Measurements from ENCODE around the gene ASB10.
A peak's percentile ranks its signal among the peaks of the same experiment; 100 is the strongest.

ASB10 gene

DNA sequence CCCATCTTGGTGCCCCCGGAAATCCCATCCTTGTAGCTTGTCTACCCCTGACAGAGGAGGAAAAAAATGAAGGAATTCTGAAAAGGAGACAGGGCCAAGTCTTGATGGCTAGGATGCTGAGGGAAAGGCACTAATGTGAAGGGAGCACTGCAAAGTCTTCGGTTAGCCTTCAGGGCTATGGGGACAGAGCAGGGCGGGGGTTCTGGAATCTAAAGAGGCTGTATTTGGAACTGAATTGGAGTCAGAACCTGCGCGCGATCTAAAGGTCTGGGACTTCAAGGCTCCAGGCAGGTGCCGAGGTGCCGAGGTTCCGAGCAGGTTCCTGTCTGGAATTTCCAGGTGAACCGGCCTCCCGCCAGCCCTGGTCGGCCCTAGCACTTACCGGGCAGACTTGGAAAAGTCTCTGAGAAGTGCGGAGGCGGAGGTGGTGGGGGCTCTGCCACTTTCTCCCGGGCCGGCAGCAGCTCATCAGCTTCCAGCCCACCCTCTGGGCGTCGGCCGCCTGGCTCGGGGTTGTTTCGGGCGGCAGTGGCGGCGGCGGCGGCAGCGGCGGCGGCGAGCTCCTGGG, 20.3 kb downstream of the ASB10 start:
- DNase-seq (ENCODE audit: low spot score) = no peak

DNA sequence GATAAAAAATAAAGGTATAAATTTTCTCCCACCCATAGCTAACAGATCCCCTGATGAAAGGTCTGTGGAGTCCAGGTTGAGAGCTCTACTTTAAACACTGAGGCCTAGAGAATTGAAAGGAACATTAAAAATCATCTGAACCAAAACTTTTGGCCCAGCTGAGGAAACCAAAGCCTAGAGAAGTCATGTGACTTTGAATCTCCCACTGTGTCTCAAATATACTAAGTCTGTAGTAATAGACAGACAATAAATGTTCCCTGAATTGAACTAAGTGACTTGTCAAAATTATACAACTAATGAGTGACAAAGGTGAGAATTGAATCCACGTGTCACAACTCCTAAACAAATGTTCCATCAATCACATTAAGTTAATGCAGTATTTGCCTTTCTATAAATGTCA, 25.3 kb downstream of the ASB10 start:
- no peak for DNase-seq (ENCODE audit: low spot score)

DNA sequence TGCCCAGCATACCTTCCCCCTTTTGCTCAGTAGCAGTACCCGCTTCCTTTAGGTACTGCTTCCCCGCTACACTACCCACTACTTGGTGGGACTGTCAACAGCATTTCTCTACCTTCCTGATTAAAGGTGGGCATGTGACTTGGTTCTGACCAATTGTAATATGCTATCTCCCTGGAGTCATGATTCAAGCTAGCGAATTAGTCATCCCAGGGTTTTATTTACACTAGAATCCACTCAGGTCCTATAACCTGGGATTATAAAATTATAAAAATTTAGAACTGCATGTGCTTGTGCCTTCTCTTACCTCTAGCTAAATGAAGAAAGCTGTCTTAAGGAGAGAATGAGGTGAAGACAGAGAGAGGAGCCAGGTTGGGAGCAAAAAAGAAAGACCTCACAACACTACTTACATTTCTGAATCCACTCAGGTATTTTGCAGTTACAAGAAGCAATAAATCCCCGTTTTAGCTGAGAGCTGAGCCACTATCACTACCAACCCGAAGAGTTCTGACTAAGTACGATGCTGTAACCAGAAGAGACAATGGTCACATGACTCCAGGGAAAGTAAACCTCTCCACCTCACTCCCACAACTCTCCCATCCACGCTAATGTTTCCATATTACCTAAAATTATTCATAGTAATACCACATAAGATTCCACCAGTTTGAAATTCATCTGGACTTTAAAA, 29.3 kb downstream of the ASB10 start:
- no peak for DNase-seq (ENCODE audit: low spot score)

DNA sequence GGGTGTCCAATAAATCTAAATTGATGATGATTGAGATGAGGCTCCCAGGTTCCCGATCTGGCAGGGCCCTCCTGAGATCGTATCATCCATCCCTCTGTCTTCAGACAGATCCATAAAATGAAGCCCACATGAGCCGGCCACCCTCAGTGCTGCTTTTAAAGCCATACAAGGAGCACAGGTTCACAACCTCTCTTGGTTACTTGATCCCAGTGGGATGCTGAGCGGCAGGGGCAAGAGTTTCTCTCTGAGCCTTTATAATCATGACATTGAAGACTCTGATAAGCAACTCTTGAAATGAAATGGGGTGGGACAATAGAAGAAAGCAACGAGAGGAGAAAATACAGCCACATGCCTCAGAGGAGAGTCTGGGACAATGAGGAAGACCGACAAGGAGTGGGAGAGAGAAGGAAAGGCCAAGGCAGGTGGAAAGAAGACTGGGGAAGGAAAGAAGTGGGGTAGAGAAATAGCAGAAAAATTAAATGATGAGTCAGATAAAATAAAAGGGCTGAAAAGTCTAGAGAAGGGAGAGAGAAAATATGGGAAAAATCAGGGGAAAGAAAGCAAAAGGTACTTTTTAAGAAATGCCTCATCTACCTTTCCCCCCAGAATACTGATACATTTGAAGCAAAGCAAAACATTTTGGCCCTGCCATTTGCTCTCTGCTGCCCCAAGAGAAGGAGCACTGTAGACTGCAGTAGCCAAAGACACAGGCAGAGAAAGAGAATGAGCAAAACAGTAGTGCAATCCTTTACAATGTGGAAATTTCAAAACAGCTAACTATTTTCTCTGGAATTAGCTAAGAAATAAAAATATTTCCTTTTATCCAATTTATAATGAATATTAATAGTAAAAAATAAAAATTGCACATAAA, 34.2 kb downstream of the ASB10 start:
- DNase-seq (ENCODE audit: low spot score) = no peak

DNA sequence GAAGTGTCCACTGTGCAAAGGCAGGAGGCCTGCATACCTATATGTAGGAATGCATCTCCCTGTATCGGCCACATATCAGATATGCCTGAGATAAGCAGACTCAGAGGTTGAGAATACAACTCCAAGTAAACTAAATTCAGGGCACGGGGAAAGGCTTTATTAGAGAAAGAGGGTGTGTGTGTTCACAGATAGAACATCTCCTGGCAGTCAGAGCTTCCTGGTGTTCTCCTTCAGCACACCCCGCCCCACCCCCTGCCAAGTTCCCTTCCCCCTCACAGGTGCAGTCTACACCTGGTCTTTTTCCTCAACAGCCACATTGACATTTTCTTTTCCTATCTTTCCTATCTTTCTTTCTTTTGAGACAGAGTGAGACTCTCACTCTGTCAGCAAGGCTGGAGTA, 36.7 kb downstream of the ASB10 start:
- DNase-seq (ENCODE audit: low spot score) = no peak

DNA sequence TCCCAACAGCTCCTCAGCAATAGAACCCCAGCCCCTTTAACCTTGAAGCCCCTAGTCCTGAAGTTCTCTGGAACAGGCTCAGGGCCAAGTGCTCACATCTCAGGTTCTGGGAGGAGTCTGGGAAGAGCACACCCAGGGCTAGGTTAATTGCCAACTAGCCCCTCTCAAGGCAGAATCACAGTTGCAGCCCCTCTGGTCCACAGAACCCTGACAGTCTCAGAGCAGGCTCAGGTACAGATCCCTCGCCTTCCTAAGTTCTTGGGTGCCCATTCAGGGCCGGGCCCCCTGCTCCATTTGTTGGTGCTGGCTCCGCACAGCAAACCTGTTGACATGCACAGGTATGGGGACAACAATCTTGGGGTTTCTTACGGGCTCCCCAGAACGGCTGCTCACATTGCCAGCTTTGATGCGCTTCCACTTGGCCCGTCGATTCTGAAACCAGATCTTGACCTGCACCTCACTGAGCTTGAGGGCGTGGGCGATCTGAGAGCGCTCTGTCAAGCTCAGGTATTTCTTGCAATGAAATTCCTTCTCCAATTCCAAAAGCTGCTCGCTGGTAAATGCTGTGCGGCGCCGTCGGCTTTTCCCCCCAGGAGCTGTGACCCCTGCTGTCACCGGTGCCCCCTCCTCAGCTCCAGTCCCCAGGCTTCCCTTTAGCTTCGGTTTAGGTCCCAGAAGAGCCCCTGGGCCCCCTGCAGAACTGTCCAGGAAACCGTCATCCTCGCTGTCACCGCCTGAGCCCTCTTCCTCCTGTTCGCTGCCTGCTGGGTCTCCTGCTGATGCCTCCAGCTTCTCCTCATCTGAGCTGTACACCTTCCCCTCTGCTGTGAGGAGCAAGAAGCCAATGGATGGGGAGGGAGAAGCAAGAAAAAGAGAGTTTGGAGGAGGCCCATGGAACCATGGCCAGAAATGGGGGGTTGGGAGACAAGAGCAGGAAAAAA, 38.5 kb downstream of the ASB10 start:
- DNase-seq (ENCODE audit: low spot score) = no peak

DNA sequence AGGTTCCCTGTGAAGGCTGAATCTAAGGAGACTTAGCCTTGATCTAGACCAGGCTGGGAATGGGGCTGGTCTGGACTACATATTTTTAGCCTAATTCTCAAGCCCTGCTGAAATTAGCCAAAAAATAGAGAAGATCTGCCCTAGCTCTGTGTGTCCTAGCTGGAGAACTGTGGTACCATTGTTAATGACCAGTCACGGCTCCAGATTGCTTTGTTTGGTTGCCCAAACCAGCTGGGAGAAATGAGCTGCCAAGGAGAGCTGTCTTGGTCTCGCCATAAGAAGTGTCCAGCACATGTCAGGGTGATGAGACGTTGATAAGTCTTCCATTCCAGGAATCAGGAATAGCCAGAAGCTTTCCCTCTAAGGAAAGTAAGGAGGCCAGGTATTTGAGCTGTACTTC, 40.3 kb downstream of the ASB10 start:
- DNase-seq (ENCODE audit: low spot score) = no peak

DNA sequence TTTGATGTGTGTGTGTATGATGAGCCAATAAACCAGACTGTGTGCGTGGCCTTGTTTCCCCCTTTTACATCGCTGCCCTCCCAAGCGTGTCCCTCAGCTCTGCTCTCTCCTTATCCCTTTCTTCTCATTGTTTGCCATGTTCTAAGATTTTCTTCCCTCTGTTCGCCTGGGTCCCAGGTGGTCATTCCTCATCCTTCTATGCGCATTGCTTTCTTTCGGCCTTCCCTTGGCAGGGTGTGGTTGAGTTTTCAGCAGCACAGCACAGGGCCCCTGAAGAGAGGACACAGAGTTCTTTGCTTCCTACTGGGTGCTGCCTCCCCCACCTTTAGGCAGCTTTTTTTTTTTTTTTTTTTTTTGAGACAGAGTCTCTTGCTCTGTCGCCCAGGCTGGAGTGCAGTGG, 42.7 kb downstream of the ASB10 start:
- no peak for DNase-seq (ENCODE audit: low spot score)

DNA sequence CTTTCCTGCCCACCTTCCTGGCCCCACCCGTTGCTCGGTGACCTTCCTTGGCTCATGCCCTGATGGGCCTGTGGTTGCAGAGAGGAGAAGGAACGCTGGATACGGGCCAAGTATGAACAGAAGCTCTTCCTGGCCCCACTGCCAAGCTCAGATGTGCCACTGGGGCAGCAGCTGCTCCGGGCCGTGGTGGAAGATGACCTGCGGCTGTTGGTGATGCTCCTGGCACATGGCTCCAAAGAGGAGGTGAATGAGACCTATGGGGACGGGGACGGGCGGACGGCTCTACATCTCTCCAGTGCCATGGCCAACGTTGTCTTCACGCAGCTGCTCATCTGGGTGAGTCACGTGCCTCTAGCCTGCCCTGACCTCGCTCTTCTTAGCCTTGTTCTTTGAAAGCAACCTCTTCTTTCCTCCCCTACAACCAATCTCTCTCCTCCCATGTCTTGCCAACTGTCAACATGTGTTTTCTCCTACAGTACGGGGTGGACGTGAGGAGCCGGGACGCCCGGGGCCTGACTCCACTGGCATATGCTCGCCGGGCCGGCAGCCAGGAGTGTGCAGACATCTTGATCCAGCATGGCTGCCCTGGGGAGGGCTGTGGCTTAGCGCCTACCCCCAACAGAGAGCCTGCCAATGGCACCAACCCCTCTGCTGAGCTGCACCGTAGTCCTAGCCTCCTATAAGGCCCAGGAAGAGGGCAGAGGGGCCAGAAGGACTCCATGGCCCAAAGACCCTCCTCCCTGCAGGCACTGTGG, 43.6 kb downstream of the ASB10 start:
- no peak for DNase-seq (ENCODE audit: low spot score)

DNA sequence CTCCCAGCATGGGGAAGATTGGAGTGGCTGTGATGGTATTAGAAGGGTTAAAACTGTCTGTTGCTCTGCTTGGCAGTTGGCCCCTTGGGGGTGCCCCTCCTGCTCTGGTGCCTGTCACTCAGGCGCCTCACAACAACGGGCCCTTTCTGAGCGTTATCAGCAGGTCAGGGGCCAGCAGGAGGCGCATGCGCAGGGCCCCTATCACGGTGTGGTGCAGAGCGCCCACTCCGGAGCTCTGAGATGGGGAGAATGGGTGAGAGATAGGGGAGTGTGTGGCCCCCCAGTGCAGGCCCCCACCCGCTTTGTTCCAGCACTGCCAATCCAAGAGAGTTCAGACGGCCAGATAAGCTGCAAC, 44.4 kb downstream of the ASB10 start:
- no peak for DNase-seq (ENCODE audit: low spot score)

DNA sequence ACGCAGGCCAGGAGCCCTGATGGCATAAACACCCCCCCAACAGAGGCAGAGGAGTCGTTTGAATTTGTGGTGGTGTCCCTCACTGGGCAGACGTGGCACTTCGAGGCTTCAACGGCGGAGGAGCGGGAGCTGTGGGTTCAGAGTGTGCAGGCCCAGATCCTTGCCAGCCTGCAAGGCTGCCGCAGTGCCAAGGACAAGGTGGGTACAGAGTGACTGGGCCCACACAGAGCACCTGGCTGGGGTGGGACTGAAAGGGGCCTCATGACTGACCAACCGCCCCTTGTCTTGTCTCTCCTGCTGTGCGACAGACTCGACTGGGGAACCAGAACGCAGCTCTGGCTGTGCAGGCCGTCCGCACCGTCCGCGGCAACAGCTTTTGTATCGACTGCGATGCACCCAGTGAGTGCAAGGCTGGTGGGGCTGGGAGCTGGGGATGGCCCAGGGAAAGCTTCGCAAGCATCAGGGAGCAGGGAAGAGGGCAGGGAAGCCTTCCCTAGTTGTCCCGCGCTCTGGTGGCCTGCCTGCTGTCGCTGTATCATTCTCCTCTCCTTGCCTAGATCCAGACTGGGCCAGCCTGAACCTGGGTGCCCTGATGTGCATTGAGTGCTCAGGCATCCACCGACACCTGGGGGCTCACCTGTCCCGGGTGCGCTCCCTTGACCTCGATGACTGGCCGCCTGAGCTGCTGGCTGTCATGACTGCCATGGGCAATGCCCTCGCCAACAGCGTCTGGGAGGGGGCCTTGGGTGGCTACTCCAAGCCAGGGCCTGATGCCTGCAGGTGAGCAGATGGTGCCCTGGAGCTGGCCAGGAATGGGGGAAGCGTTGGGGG, 45.0 kb downstream of the ASB10 start:
- DNase-seq (ENCODE audit: low spot score) = no peak

DNA sequence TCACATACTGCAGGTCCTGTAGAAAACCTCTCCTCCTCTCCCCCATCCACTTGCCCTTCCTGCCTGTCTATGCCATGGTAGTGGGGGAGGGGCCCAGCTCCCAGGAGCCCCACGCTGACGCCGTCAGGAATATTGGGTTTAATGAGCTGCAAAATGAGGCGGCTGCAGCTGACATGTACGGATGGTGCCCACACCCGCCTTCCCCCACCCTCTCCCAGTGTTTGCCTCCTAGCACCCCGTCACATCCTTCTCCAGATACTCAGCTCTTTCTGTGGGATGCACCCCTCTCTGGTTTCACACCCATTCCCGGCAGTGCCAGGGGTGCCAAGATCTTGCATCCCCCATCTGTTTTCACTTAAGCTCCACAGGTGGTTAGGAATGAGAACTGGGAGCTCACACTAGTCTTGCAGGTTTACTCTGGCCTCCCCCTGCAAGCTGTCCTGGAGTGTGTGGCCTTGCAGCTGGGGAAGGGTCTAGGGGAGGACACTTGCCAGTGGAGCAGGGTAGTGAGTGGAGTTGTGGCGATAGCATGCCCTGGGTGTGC, 45.7 kb downstream of the ASB10 start:
- DNase-seq (ENCODE audit: low spot score) = no peak

DNA sequence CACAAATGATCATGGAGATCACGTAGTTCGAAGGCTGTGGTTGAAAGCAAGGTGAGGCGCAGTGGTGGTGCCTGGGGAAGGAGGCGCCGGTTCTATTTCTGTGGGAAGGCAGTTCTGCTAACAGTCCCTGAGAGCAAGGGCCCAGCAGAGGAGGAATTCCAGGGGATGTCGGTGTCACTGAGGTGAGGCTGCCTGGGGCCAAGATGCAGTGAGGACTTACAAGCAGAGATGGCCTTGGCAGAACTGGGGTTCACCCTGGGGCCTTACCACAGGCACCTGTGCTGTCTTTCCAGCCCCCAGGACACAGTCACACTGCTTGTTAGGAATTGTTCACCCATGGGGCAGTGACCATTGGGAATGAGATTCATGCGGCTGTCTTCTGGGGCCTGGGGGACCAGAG, 46.2 kb downstream of the ASB10 start:
- no peak for DNase-seq (ENCODE audit: low spot score)

DNA sequence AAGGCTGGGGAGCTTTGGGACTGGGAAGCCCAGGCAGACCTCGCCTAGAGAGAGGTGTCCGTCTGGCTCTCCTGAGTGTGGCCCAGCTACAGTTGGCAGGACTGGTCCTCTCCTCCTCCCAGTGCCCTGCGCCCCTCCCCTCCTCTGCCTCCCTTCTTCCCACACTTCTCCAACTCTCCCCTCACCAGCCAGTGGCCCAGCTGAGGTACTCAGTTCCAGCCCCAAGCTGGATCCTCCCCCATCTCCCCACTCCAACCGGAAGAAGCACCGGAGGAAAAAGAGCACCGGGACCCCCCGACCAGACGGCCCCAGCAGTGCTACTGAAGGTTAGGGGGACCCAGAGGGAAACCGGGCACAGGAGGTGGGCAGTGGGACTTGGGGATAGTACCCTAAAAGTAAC, 47.3 kb downstream of the ASB10 start:
- no peak for DNase-seq (ENCODE audit: low spot score)

DNA sequence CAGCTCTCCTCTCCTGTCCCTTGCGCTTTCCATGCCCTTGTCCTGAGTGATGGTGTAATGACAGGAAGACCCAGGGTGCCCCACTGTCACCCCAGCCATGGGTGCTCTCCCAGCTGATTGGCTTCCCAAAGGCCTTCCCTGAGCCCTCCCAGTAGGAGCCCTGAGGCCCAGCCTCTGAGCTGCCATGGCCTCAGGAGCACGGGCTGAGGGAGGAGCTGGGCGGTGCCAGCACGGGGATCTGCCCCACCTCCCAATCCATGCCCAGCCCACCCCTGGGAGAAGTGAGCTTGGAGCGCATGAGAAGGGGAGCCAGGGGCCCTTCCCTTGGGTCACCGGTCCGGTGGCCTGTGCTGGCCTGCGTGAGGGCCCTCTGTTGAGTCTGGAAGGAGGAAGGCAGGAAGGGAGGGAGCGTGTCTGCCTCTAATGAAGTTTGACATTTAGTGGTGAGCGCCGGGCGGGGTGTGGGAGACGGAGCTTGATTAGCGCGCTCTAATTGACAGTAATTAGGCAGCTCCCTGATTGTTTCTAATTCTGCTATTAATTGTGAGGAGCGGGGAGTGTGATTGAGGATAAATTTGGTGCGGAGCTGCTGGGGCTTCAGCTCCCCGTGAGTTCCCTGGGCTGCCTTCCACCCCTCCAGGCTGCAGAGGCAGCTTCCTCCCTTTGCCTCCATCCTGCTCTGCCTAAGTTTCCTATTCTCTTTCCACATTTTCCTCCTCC, 47.8 kb downstream of the ASB10 start:
- DNase-seq (ENCODE audit: low spot score) = peak; percentile 62

DNA sequence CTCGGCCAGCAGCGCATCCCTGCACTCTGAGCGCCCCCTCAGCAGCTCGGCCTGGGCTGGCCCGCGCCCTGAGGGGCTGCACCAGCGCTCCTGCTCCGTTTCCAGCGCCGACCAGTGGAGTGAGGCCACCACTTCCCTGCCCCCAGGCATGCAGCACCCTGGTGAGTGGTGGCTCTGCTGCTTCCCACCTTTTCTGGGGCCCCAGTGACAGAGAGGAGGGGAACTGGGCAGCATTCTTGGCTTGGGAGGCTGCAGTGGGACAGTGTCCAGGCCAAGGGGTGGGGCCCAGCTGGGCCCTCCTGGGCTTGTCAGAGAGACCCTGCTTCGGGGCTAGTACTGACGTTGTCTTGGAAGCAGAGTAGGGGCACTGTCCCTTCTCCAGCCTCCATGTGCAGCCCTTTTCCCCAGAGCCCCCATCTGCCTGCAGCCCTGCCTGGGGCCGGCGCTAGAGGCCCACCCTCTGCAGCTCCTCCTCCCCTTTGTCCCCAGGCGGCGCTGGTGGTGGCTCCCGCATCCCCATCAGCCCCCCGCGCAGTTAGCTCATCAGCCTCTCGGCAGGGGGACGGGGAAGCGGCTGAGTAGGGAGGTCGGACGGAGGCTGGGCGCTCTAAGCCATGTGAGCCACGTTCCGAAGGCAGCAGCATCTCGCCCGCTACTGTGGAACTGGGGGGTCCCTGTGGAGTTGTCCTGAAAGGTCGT, 48.7 kb downstream of the ASB10 start:
- peak; percentile 82 for DNase-seq (ENCODE audit: low spot score)

DNA sequence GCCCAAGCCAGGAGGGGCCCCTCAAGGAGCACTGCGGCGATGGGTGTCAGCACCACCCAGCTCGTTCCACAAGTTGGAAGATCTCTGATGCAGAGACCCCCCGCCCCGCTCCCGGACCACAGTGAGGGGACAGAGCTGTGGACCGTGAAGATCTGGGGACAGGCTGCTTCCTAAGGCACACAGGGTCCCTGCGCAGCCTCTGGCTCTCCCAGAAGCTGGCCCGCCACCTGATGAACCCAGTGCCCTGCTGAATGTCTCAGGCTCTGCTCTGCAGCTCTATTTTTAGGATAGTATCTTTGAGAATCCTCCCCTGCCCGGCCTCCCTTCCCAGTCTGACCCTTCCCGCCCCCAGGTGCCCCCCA, 49.3 kb downstream of the ASB10 start:
- no peak for DNase-seq (ENCODE audit: low spot score)

DNA sequence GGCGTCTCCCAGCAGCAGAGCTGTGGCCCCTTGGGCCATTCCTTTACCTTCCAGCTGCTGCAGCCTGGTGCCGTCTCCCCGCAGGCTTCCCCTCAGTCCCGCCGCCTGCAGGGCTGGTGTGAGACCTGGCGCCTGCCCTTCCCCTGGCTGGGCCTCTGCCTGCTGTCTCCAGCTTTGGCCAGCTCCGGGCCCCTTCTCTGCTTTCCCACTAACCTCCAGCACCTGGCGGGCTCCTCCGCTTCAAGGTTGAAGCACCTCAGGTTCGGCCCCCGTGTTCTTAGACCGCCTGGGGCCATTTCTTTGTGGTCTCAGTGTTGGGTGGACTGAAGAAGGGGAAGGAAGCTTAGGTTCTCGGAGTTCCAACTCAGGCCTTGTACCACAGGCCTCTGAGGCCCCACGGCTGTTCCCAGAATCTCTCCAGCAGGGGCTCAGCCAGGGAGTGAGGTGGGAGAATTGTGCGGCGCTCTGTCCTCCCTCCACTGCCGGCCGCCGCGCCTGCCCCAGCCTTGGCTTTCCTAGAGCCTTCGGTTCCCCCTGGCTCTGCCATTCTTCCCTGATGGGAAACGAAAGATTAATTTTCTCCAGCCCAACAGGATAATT, 49.9 kb downstream of the ASB10 start:
- DNase-seq (ENCODE audit: low spot score) = peak; percentile 55
